Measurements from ENCODE around the gene TRIM71. TPM values are rescaled to one million over a fixed set of nuclear protein-coding genes. Genes with fewer than 3 reads are reported as not detected.

The TRIM71 gene
- total RNA-seq, 1 experiment from 2014 or later: 0.18 TPM

GRCh38 chr3:32934150-32934742 lies 116.4 kb downstream of the TRIM71 start:
- no peaks in the 10 kb centered on the region for H3K27me3 ChIP-seq (ENCODE audit: control insufficient read depth, insufficient read depth, low read length)
- no peak for DNase-seq (ENCODE audit: low read depth, low spot score)
- POLR2A ChIA-PET: interaction anchor here (0.7 kb wide), 1 partner anchor 249 kb away, joined by 4 read pairs; the partner anchor contains the start of gene CNOT10

GRCh38 chr3:32937331-32937730 lies 119.5 kb downstream of the TRIM71 start:
- no peak overlapping the region for H3K4me3 ChIP-seq (ENCODE audit: low read depth in 2 of 2, low read length in 2 of 2)
- DNase-seq (ENCODE audit: low read depth, low spot score) (no peak), ATAC-seq (no peak)
- no peak overlapping the region for H3K27ac ChIP-seq (ENCODE audit: low read length)
- H3K9me3 ChIP-seq (ENCODE audit: control insufficient read depth, insufficient read depth, low read depth, low read length): no peaks in the 10 kb centered on the region
- no peaks in the 10 kb centered on the region for H3K27me3 ChIP-seq (ENCODE audit: control insufficient read depth, insufficient read depth, low read length)
- no TSS peak for BruUV-seq (replicated peaks)
- TF ChIP-seq POLR2AphosphoS5 (IDR thresholded peaks at IDR 0.05; ENCODE audit: low read depth, low read length): no peak
- no peak for TF ChIP-seq REST (IDR thresholded peaks at IDR 0.05; ENCODE audit: insufficient read depth in 1 of 2, low read depth in 2 of 2, low read length in 1 of 2)
- no peak for TF ChIP-seq SIN3A (IDR thresholded peaks at IDR 0.05; ENCODE audit: borderline replicate concordance, insufficient read depth, low read depth, low read length)
- no peak for TF ChIP-seq TCF7L2 (IDR thresholded peaks at IDR 0.05; ENCODE audit: low read depth, low read length)
- no peak for TF ChIP-seq CTCF (IDR thresholded peaks at IDR 0.05)
- CTCF ChIA-PET: no interaction called here
- H3K4me1 ChIP-seq (ENCODE audit: control insufficient read depth, insufficient read depth, low read length): no peaks in the 10 kb centered on the region
- no peaks in the 10 kb centered on the region for H3K36me3 ChIP-seq (ENCODE audit: control insufficient read depth, insufficient read depth, low read length)
- in situ Hi-C loops (cut with HindIII; ENCODE audit: low pct_unique_long_range_greater_than_20kb, low sequenced_read_pairs) (no loop called here), intact Hi-C loops (cut with micrococcal nuclease; ENCODE audit: unreplicated experiment) (loop anchor here (10.0 kb wide), 1 partner anchor 153 kb away; no protein-coding TSS in a partner anchor)
- POLR2A ChIA-PET: no interaction called here

More at GRCh38 chr3:32934150-32934742, 116.4 kb downstream of the TRIM71 start:
- CTCF ChIA-PET: no interaction called here
- no peaks in the 10 kb centered on the region for H3K9me3 ChIP-seq (ENCODE audit: control insufficient read depth, insufficient read depth, low read depth, low read length)
- ATAC-seq: no peak
- no peak overlapping the region for H3K4me3 ChIP-seq (ENCODE audit: low read depth in 2 of 2, low read length in 2 of 2)
- no peak overlapping the region for H3K27ac ChIP-seq (ENCODE audit: low read length)
- in situ Hi-C loops (cut with HindIII; ENCODE audit: low pct_unique_long_range_greater_than_20kb, low sequenced_read_pairs) (no loop called here), intact Hi-C loops (cut with micrococcal nuclease; ENCODE audit: unreplicated experiment) (loop anchor here (2.0 to 10.0 kb wide), 2 partner anchors 149 to 201 kb away; no protein-coding TSS in a partner anchor)
- BruUV-seq (replicated peaks): no TSS peak
- H3K36me3 ChIP-seq (ENCODE audit: control insufficient read depth, insufficient read depth, low read length): no peaks in the 10 kb centered on the region
- TF ChIP-seq SIN3A (IDR thresholded peaks at IDR 0.05; ENCODE audit: borderline replicate concordance, insufficient read depth, low read depth, low read length): no peak
- no peak for TF ChIP-seq REST (IDR thresholded peaks at IDR 0.05; ENCODE audit: insufficient read depth in 1 of 2, low read depth in 2 of 2, low read length in 1 of 2)
- no peak for TF ChIP-seq POLR2AphosphoS5 (IDR thresholded peaks at IDR 0.05; ENCODE audit: low read depth, low read length)
- TF ChIP-seq TCF7L2 (IDR thresholded peaks at IDR 0.05; ENCODE audit: low read depth, low read length): no peak
- TF ChIP-seq CTCF (IDR thresholded peaks at IDR 0.05): peak; percentile 76
- H3K4me1 ChIP-seq (ENCODE audit: control insufficient read depth, insufficient read depth, low read length): no peaks in the 10 kb centered on the region

Data from Panc1 (cell line).